ENCODE results near the gene MIA.

Gene MIA

GRCh38 chr19:40742886-40743285 lies 32.4 kb upstream of the MIA start:
- Histone ChIP-seq H2AFZ (ENCODE audit: low read length) (no peak overlapping the region), H3K79me2 (ENCODE audit: insufficient read depth, low read length) (no peaks in the 10 kb centered on the region), H3K4me2 (ENCODE audit: low read length) (no peak overlapping the region), H3K4me1 (ENCODE audit: insufficient read depth, low read length, severe bottlenecking) (peaks cover 3% of the 10 kb centered on the region), H3K9me3 (ENCODE audit: low read length) (no peaks in the 10 kb centered on the region), H3K9me2 (ENCODE audit: low read depth, low read length) (no peaks in the 10 kb centered on the region), H3K9ac (ENCODE audit: low read length) (no peak overlapping the region), H3K4me3 (ENCODE audit: low read depth, low read length, poor library complexity, severe bottlenecking) (no peak overlapping the region), H3F3A (ENCODE audit: insufficient read depth, low read length) (no peaks in the 10 kb centered on the region), H4K20me1 (ENCODE audit: insufficient read depth, low read length) (no peaks in the 10 kb centered on the region), H3K27ac (ENCODE audit: low read depth, low read length, poor library complexity, severe bottlenecking) (no peak overlapping the region), H3K36me3 (ENCODE audit: insufficient read depth, low read length) (no peaks in the 10 kb centered on the region), H3K27me3 (ENCODE audit: insufficient read depth, low read length) (no peaks in the 10 kb centered on the region)
- TF ChIP-seq CTCF (IDR thresholded peaks at IDR 0.05; ENCODE audit: low read length): no peak

GRCh38 chr19:40743926-40744325 lies 31.4 kb upstream of the MIA start:
- no peak for TF ChIP-seq CTCF (IDR thresholded peaks at IDR 0.05; ENCODE audit: low read length)
- TF ChIP-seq EZH2 (IDR thresholded peaks at IDR 0.05; ENCODE audit: borderline replicate concordance, low read length): no peak
- H3K79me2 ChIP-seq (ENCODE audit: insufficient read depth, low read length): no peaks in the 10 kb centered on the region
- no peaks in the 10 kb centered on the region for H3K9me2 ChIP-seq (ENCODE audit: low read depth, low read length)
- H3K4me2 ChIP-seq (ENCODE audit: low read length): no peak overlapping the region
- peaks cover 14% of the 10 kb centered on the region for H3K4me1 ChIP-seq (ENCODE audit: insufficient read depth, low read length, severe bottlenecking)
- no peak overlapping the region for H2AFZ ChIP-seq (ENCODE audit: low read length)
- H4K20me1 ChIP-seq (ENCODE audit: insufficient read depth, low read length): no peaks in the 10 kb centered on the region
- H3K4me3 ChIP-seq (ENCODE audit: low read depth, low read length, poor library complexity, severe bottlenecking): no peak overlapping the region
- H3K9me3 ChIP-seq (ENCODE audit: low read length): no peaks in the 10 kb centered on the region
- H3K9ac ChIP-seq (ENCODE audit: low read length): no peak overlapping the region
- H3K27ac ChIP-seq (ENCODE audit: low read depth, low read length, poor library complexity, severe bottlenecking): no peak overlapping the region
- no peaks in the 10 kb centered on the region for H3K36me3 ChIP-seq (ENCODE audit: insufficient read depth, low read length)
- H3K27me3 ChIP-seq (ENCODE audit: insufficient read depth, low read length): no peaks in the 10 kb centered on the region
- no peaks in the 10 kb centered on the region for H3F3A ChIP-seq (ENCODE audit: insufficient read depth, low read length)

GRCh38 chr19:40744554-40745401 lies 30.5 kb upstream of the MIA start:
- no peak overlapping the region for H3K27ac ChIP-seq (ENCODE audit: low read depth, low read length, poor library complexity, severe bottlenecking)
- H3K27me3 ChIP-seq (ENCODE audit: insufficient read depth, low read length): no peaks in the 10 kb centered on the region
- TF ChIP-seq CTCF (IDR thresholded peaks at IDR 0.05; ENCODE audit: low read length) (peak; percentile 59), EZH2 (IDR thresholded peaks at IDR 0.05; ENCODE audit: borderline replicate concordance, low read length) (no peak)
- no peak overlapping the region for H2AFZ ChIP-seq (ENCODE audit: low read length)
- H3K36me3 ChIP-seq (ENCODE audit: insufficient read depth, low read length): no peaks in the 10 kb centered on the region
- no peaks in the 10 kb centered on the region for H3K9me3 ChIP-seq (ENCODE audit: low read length)
- no peaks in the 10 kb centered on the region for H3K9me2 ChIP-seq (ENCODE audit: low read depth, low read length)
- no peaks in the 10 kb centered on the region for H3K79me2 ChIP-seq (ENCODE audit: insufficient read depth, low read length)
- no peak overlapping the region for H3K4me2 ChIP-seq (ENCODE audit: low read length)
- peaks cover 22% of the 10 kb centered on the region for H3K4me1 ChIP-seq (ENCODE audit: insufficient read depth, low read length, severe bottlenecking)
- no peak overlapping the region for H3K9ac ChIP-seq (ENCODE audit: low read length)
- no peaks in the 10 kb centered on the region for H4K20me1 ChIP-seq (ENCODE audit: insufficient read depth, low read length)
- H3F3A ChIP-seq (ENCODE audit: insufficient read depth, low read length): no peaks in the 10 kb centered on the region
- H3K4me3 ChIP-seq (ENCODE audit: low read depth, low read length, poor library complexity, severe bottlenecking): no peak overlapping the region

Measured in OCI-LY1 (cell line).